PFSK-1 (cell line): Measurements from ENCODE around the gene RECQL5.

Experiments
- FOXP2 ChIP-seq: optimal IDR thresholded peaks from 2 replicates; pipeline ENCODE3; 2011; ENCODE audit warnings: borderline replicate concordance, control low read depth, inconsistent platforms; ENCODE audit not compliant: insufficient read depth; ENCODE audit errors: extremely low read length, extremely low read depth
- POLR2AphosphoS5 ChIP-seq: IDR thresholded peaks from 2 replicates; pipeline ENCODE4 v1.6.1; 2012; ENCODE audit warnings: low read depth, mild to moderate bottlenecking, control low read depth, low read length, moderate library complexity
- REST ChIP-seq, 2 experiments: IDR thresholded peaks; 2 replicates each; pipeline versions ENCODE4 v1.6.1 to v1.8.0; 2011 to 2012; ENCODE audit warnings: low read depth in 2 of 2, low read length in 2 of 2, control low read depth in 1 of 2, inconsistent platforms in 1 of 2, mild to moderate bottlenecking in 1 of 2, moderate library complexity in 1 of 2; ENCODE audit not compliant: insufficient read depth in 1 of 2
- SIN3A ChIP-seq: IDR thresholded peaks from 2 replicates; pipeline ENCODE4 v1.6.1; 2012; ENCODE audit warnings: mild to moderate bottlenecking, low read length, moderate library complexity, borderline replicate concordance; ENCODE audit not compliant: insufficient read depth
- TAF1 ChIP-seq: IDR thresholded peaks from 2 replicates; pipeline ENCODE4 v1.6.1; 2012; ENCODE audit warnings: low read length, control low read depth, borderline replicate concordance; ENCODE audit not compliant: insufficient read depth

GRCh38 chr17:75706042-75706728, 39.2 kb upstream of the RECQL5 start:
- TF ChIP-seq SIN3A (no peak), POLR2AphosphoS5 (no peak), REST (IDR thresholded peaks at IDR 0.05; ENCODE audit: insufficient read depth in 1 of 2, low read depth in 2 of 2, low read length in 2 of 2) (no peak), TAF1 (no peak), FOXP2 (no peak)
